MCF 10A (cell line): Measurements from ENCODE around the gene KIF23. TPM values are rescaled to one million over a fixed set of nuclear protein-coding genes. Genes with fewer than 3 reads are reported as not detected.
A peak's percentile ranks its signal among the peaks of the same experiment; 100 is the strongest.

Source experiments
- BruUV-seq: library from RNA; stranded (reverse); fragments of 400-500 nt; replicated peaks from 2 replicates; lab custom pipeline; 2021; lab: Mats Ljungman, UMichigan
- CTCF ChIA-PET: fragments of 300-600 bp; sonication (Branson Sonifier 250); formaldehyde crosslinking; extraction: SDS; loops from one replicate; lab custom pipeline; 2021; ENCODE audit warnings: antibody characterized with exemption, inconsistent platforms; lab: Yijun Ruan, JAX
- POLR2A ChIA-PET: fragments of 300-600, 350-650 bp; sonication (Branson Sonifier 250); formaldehyde crosslinking; extraction: SDS; loops from one replicate; lab custom pipeline; 2020; ENCODE audit warnings: antibody characterized with exemption, inconsistent platforms; lab: Yijun Ruan, JAX
- DNase-seq: peaks from one replicate; pipeline ENCODE4 v3.0.0-alpha.2; 2018; ENCODE audit not compliant: unreplicated experiment
- H3K27ac Mint-ChIP-seq: one replicate; pipeline ENCODE4 v1.8.0; 2022; ENCODE audit warnings: mild to moderate bottlenecking, low read depth, mixed read lengths; ENCODE audit not compliant: unreplicated experiment
- H3K27me3 Mint-ChIP-seq: one replicate; pipeline ENCODE4 v1.8.0; 2022; ENCODE audit warnings: mixed read lengths; ENCODE audit not compliant: insufficient read depth, unreplicated experiment
- H3K36me3 Mint-ChIP-seq: one replicate; pipeline ENCODE4 v1.8.0; 2022; ENCODE audit warnings: mild to moderate bottlenecking, moderate library complexity, mixed read lengths; ENCODE audit not compliant: insufficient read depth, unreplicated experiment
- H3K4me1 Mint-ChIP-seq: one replicate; pipeline ENCODE4 v1.8.0; 2022; ENCODE audit warnings: mixed read lengths; ENCODE audit not compliant: insufficient read depth, unreplicated experiment
- H3K4me3 Mint-ChIP-seq: one replicate; pipeline ENCODE4 v1.8.0; 2022; ENCODE audit warnings: mild to moderate bottlenecking, moderate library complexity, mixed read lengths; ENCODE audit not compliant: unreplicated experiment
- H3K9me3 Mint-ChIP-seq: one replicate; pipeline ENCODE4 v1.8.0; 2022; ENCODE audit warnings: mixed read lengths; ENCODE audit not compliant: unreplicated experiment
- CTCF ChIP-seq: fragments of 200-600 bp; IDR thresholded peaks from one replicate; pipeline ENCODE4 v1.8.0; 2022; ENCODE audit warnings: antibody characterized with exemption, mild to moderate bottlenecking; ENCODE audit not compliant: unreplicated experiment
- intact Hi-C: fragments of 100-400 bp; cut with micrococcal nuclease; formaldehyde crosslinking; loops from 2 replicates; pipeline ENCODE4 v1.14.1; 2022
- total RNA-seq: library from RNA; stranded (reverse); gene quantifications from 2 replicates; pipeline ENCODE4 v1.2.3, GENCODE V29; 2022

KIF23 gene
- total RNA-seq, 1 experiment from 2014 or later, result 50.2 TPM

GRCh38 chr15:69472562-69472961 is 58.4 kb downstream of the KIF23 start:
- no TSS peak for BruUV-seq
- DNase-seq, result no peak
- Mint-ChIP-seq H3K36me3 (no peaks in the 10 kb centered on the region), H3K4me1 (peaks cover 7% of the 10 kb centered on the region), H3K9me3 (no peaks in the 10 kb centered on the region), H3K4me3 (no peak overlapping the region), H3K27ac (no peak overlapping the region), H3K27me3 (no peaks in the 10 kb centered on the region)
- TF ChIP-seq CTCF, result no peak
- ChIA-PET CTCF (interaction anchor here (1.0 to 1.2 kb wide), 2 partner anchors 9 to 1016 kb away, joined by 3 to 4 read pairs; no protein-coding TSS in a partner anchor), POLR2A (interaction anchor here (1.2 kb wide), 1 partner anchor 9 kb away, joined by 4 read pairs; no protein-coding TSS in a partner anchor)
- intact Hi-C loops, result loop anchor here (10.0 kb wide), 1 partner anchor 1202 kb away; no protein-coding TSS in a partner anchor

- POLR2A ChIA-PET, result interaction anchor here (0.7 kb wide), 1 partner anchor 1031 kb away, joined by 3 read pairs; no protein-coding TSS in a partner anchor
- Mint-ChIP-seq H3K4me3 (no peak overlapping the region), H3K4me1 (no peaks in the 10 kb centered on the region), H3K27me3 (no peaks in the 10 kb centered on the region), H3K27ac (no peak overlapping the region), H3K36me3 (no peaks in the 10 kb centered on the region), H3K9me3 (no peaks in the 10 kb centered on the region)
- BruUV-seq, result no TSS peak
- intact Hi-C loops, result loop anchor here (2.0 to 10.0 kb wide), 2 partner anchors 993 to 1201 kb away; no protein-coding TSS in a partner anchor
- CTCF ChIA-PET, result interaction anchor here (0.6 to 3.3 kb wide), 8 partner anchors 8 to 1088 kb away, joined by 3 to 15 read pairs (median 4); no protein-coding TSS in a partner anchor
- DNase-seq, result no peak
- TF ChIP-seq CTCF, result no peak
These were observed 60.1 kb downstream of the KIF23 start for GRCh38 chr15:69474291-69474690.

- Mint-ChIP-seq H3K27me3 (no peaks in the 10 kb centered on the region), H3K9me3 (no peaks in the 10 kb centered on the region), H3K36me3 (no peaks in the 10 kb centered on the region), H3K4me1 (no peaks in the 10 kb centered on the region), H3K4me3 (no peak overlapping the region), H3K27ac (no peak overlapping the region)
- TF ChIP-seq CTCF, result no peak
- DNase-seq, result no peak
- no TSS peak for BruUV-seq
- ChIA-PET POLR2A (interaction anchor here (0.7 kb wide), 1 partner anchor 1031 kb away, joined by 3 read pairs; no protein-coding TSS in a partner anchor), CTCF (interaction anchor here (0.6 to 3.3 kb wide), 10 partner anchors 8 to 1087 kb away, joined by 3 to 15 read pairs (median 4); no protein-coding TSS in a partner anchor)
- intact Hi-C loops, result loop anchor here (2.0 to 10.0 kb wide), 6 partner anchors 82 to 1337 kb away; no protein-coding TSS in a partner anchor
These were observed 60.8 kb downstream of the KIF23 start for GRCh38 chr15:69474846-69475455.

- H3K36me3 Mint-ChIP-seq, result no peaks in the 10 kb centered on the region
- H3K4me1 Mint-ChIP-seq, result no peaks in the 10 kb centered on the region
- no peak overlapping the region for H3K4me3 Mint-ChIP-seq
- no peaks in the 10 kb centered on the region for H3K9me3 Mint-ChIP-seq
- ChIA-PET POLR2A (interaction anchor here (0.5 to 0.9 kb wide), 2 partner anchors 150 to 999 kb away, joined by 3 read pairs; no protein-coding TSS in a partner anchor), CTCF (interaction anchor here (0.6 to 3.4 kb wide), 22 partner anchors 9 to 1248 kb away, joined by 3 to 34 read pairs (median 4); no protein-coding TSS in a partner anchor)
- peak; percentile 72 for DNase-seq
- H3K27ac Mint-ChIP-seq, result no peak overlapping the region
- H3K27me3 Mint-ChIP-seq, result no peaks in the 10 kb centered on the region
- no TSS peak for BruUV-seq
- intact Hi-C loops, result loop anchor here (1.0 to 10.0 kb wide), 8 partner anchors 81 to 1336 kb away; partner anchors contain the start of gene TLE3
- peak; percentile 96 for TF ChIP-seq CTCF
These were observed 61.7 kb downstream of the KIF23 start for GRCh38 chr15:69475769-69476358.
